Astrocyte of the spinal cord (primary cell): ENCODE measurements around the gene SRRM4.

Source experiments
- DNase-seq: peaks from one replicate; pipeline ENCODE4 v3.0.0; 2011; ENCODE audit warnings: low read depth, low spot score
- H3K4me3 ChIP-seq: 2 replicates; pipeline ENCODE4 v1.5.1; 2011; ENCODE audit warnings: low read depth, mild to moderate bottlenecking, low read length, moderate library complexity
- CTCF ChIP-seq: IDR thresholded peaks from 2 replicates; pipeline ENCODE4 v1.5.1; 2012; ENCODE audit warnings: low read depth, mild to moderate bottlenecking, low read length, inconsistent platforms
- in situ Hi-C: cut with HindIII; loops from 2 replicates; pipeline ENCODE4 v1.10.0; 2017; ENCODE audit warnings: low sequenced_read_pairs

Gene SRRM4

DNA sequence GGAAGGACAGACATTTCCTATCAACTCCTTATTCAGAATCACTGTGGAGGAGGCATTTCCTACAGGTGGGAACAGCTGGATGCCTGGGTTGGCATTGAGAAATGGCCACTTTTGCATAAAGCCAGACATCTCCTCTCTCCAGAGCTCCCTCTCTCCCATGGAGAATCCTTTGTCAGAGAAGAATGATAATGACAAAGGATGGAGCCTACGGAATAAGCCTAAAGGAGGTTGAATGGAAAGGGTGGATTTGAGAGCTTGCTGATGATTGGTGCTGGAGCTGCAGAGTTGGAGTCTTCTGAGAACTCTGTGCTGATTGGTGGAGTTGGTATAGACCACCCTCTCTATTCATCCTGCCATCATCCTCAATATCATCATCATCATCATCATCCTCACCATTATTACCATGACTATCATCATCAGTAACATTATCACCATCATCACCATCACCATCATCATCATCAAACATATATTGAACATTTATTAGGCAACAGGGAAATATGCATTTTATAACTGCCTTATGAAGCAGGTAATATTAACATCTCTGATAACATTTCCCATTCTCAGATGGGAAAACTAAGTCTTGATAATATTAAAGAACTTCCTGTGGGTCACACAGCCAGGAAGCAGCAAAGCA, 108.2 kb downstream of the SRRM4 start:
- DNase-seq, result no peak
- H3K4me3 ChIP-seq, result no peak overlapping the region
- no peak for TF ChIP-seq CTCF
- in situ Hi-C loops, result no loop called here

- H3K4me3 ChIP-seq, result no peak overlapping the region
- in situ Hi-C loops, result no loop called here
- DNase-seq, result no peak
- no peak for TF ChIP-seq CTCF
These were observed 108.9 kb downstream of the SRRM4 start for GRCh38 chr12:119090276-119090675.

- DNase-seq, result no peak
- H3K4me3 ChIP-seq, result no peak overlapping the region
- no peak for TF ChIP-seq CTCF
- in situ Hi-C loops, result no loop called here
These were observed 109.5 kb downstream of the SRRM4 start for GRCh38 chr12:119090865-119091264.

DNA sequence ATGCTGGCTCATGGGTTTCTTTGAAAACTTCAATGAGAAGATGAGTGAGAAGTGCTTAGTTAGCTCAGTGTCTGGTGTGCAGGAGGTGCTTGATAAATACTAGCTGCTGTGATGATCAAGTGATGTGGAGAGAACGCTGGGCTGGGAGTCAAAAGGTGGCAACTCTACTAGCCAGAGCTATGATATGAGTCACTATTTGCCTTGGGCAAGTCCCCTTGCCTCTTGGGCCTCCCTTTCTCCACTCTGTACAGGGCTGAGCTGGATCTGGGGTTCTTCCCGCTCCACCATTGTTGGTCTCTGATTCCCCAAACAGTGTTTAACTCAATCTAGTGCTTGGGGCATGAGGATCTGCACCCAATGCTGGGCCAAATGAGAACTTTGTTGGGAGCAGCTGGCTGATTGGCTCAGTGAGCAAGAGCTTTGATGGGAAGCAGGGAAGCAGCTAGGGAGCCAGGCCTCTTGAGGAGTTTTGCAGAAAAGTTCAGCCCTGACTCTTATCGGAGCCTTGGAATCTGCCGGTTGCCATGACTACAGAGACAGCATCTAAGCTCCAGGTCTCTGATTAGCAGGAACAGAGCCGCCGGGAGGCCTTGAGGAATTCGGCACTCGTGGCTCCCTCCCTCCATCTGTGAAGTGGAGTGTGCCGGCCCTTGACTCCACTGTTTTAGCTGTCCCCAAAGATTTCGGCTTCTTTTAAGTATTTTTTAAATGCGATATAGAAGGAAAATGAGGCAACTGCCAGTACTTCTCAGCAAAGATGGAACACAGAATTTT, 115.3 kb downstream of the SRRM4 start:
- no peak for TF ChIP-seq CTCF
- no peak overlapping the region for H3K4me3 ChIP-seq
- DNase-seq, result no peak
- in situ Hi-C loops, result no loop called here

GRCh38 chr12:119100933-119101332, 119.6 kb downstream of the SRRM4 start:
- DNase-seq, result no peak
- no peak overlapping the region for H3K4me3 ChIP-seq
- in situ Hi-C loops, result no loop called here
- no peak for TF ChIP-seq CTCF

GRCh38 chr12:119102274-119102673, 120.9 kb downstream of the SRRM4 start:
- no peak overlapping the region for H3K4me3 ChIP-seq
- in situ Hi-C loops, result no loop called here
- DNase-seq, result no peak
- no peak for TF ChIP-seq CTCF
